Endothelial cell of umbilical vein (primary cell): ENCODE results near the gene RAX. TPM values are rescaled to one million over a fixed set of nuclear protein-coding genes. Genes with fewer than 3 reads are reported as not detected.

ENCODE experiments used
- BruUV-seq: library from RNA; stranded (reverse); fragments of 400-500 nt; replicated peaks from 2 replicates; lab custom pipeline; 2021; lab: Mats Ljungman, UMichigan
- CTCF ChIA-PET: fragments of 300-600, 350-600 bp; sonication (Branson Sonifier 250); formaldehyde crosslinking; loops from one replicate; lab custom pipeline; 2021; ENCODE audit warnings: antibody characterized with exemption, inconsistent platforms; lab: Charles Lee
- POLR2A ChIA-PET: fragments of 300-600, 350-600 bp; sonication (Branson Sonifier 250); formaldehyde crosslinking; loops from one replicate; lab custom pipeline; 2021; ENCODE audit warnings: antibody characterized with exemption, inconsistent platforms; lab: Charles Lee
- DNase-seq: peaks from one replicate; pipeline ENCODE4 v3.0.0-alpha.2; 2011; ENCODE audit warnings: low read depth, low spot score
- FAIRE-seq: peaks from 2 replicates; lab custom pipeline; 2011; peaks lifted over from hg19 to GRCh38; lab: Jason Lieb, UNC
- H2AFZ ChIP-seq: 2 replicates; pipeline ENCODE4 v1.6.0; 2012; ENCODE audit warnings: low read depth, low read length, control low read depth, inconsistent platforms
- H3K27ac ChIP-seq: 2 replicates; pipeline ENCODE4 v1.5.1; 2011; ENCODE audit warnings: low read depth, mild to moderate bottlenecking, control low read depth, low read length, moderate library complexity; ENCODE audit not compliant: insufficient read depth
- H3K27me3 ChIP-seq, 2 experiments: 2 replicates each; pipeline versions ENCODE4 v1.6.0 to v1.6.1; 2011; ENCODE audit warnings: low read length in 2 of 2, mixed read lengths in 1 of 2; ENCODE audit not compliant: control insufficient read depth in 2 of 2, insufficient read depth in 2 of 2
- H3K36me3 ChIP-seq, 2 experiments: 2 replicates in 1 of 2; 3 replicates in 1 of 2; pipeline ENCODE4 v1.5.1; 2011; ENCODE audit warnings: low read length in 2 of 2, mild to moderate bottlenecking in 1 of 2, moderate library complexity in 1 of 2; ENCODE audit not compliant: control insufficient read depth in 2 of 2, insufficient read depth in 2 of 2; ENCODE audit errors: extremely low read depth in 1 of 2
- H3K4me1 ChIP-seq: 3 replicates; pipeline ENCODE4 v1.5.1; 2011; ENCODE audit warnings: mild to moderate bottlenecking, low read length; ENCODE audit not compliant: control insufficient read depth, insufficient read depth; ENCODE audit errors: extremely low read depth
- H3K4me2 ChIP-seq: 2 replicates; pipeline ENCODE4 v1.6.1; 2011; ENCODE audit warnings: low read length, control low read depth, mixed read lengths; ENCODE audit not compliant: insufficient read depth
- H3K4me3 ChIP-seq, 3 experiments: fragments of 200-600 bp in 1 of 3; sonication (generic), shearing (Covaris generic) in 1 of 3; replicated peaks in 1 of 3; 2 replicates each; pipeline ENCODE4 v1.5.1; 2011 to 2016; ENCODE audit warnings: control low read depth in 3 of 3, low read length in 3 of 3, mild to moderate bottlenecking in 2 of 3, inconsistent platforms in 1 of 3, low read depth in 1 of 3, moderate library complexity in 1 of 3; ENCODE audit not compliant: insufficient read depth in 1 of 3
- H3K79me2 ChIP-seq: 2 replicates; pipeline ENCODE4 v1.6.0; 2012; ENCODE audit warnings: low read length, inconsistent platforms; ENCODE audit not compliant: control insufficient read depth, insufficient read depth
- H3K9ac ChIP-seq: replicated peaks from 2 replicates; pipeline ENCODE3; 2011; ENCODE audit warnings: low read length, control low read depth; ENCODE audit not compliant: insufficient read depth; ENCODE audit errors: extremely low read depth
- H3K9me1 ChIP-seq: replicated peaks from 3 replicates; pipeline ENCODE4 v1.6.0; 2011; ENCODE audit warnings: mild to moderate bottlenecking, low read length; ENCODE audit not compliant: control insufficient read depth, insufficient read depth; ENCODE audit errors: extremely low read depth
- H3K9me3 ChIP-seq: replicated peaks from 2 replicates; pipeline ENCODE4 v1.5.1; 2012; ENCODE audit warnings: low read length, inconsistent platforms; ENCODE audit not compliant: control insufficient read depth, insufficient read depth
- H4K20me1 ChIP-seq: replicated peaks from 2 replicates; pipeline ENCODE3; 2011; ENCODE audit warnings: mild to moderate bottlenecking, low read length; ENCODE audit not compliant: control insufficient read depth, insufficient read depth; ENCODE audit errors: extremely low read depth
- EZH2 ChIP-seq: IDR thresholded peaks from 2 replicates; pipeline ENCODE4 v1.6.1; 2012; ENCODE audit warnings: borderline replicate concordance, low read depth, mild to moderate bottlenecking, moderate library complexity, low read length, inconsistent platforms; ENCODE audit not compliant: severe bottlenecking
- FOS ChIP-seq: IDR thresholded peaks from 2 replicates; pipeline ENCODE4 v1.6.1; 2011; ENCODE audit warnings: mild to moderate bottlenecking, low read length, moderate library complexity, borderline replicate concordance; ENCODE audit not compliant: insufficient read depth
- MYC ChIP-seq: IDR thresholded peaks from one replicate; pipeline ENCODE4 v1.6.1; 2011; ENCODE audit warnings: mild to moderate bottlenecking, low read depth, low read length
- POLR2A ChIP-seq: IDR thresholded peaks from 2 replicates; pipeline ENCODE4 v1.6.1; 2012; ENCODE audit warnings: low read depth, mild to moderate bottlenecking, control low read depth, low read length
- POLR2AphosphoS5 ChIP-seq: IDR thresholded peaks from 2 replicates; pipeline ENCODE4 v1.6.1; 2012; ENCODE audit warnings: low read depth, mild to moderate bottlenecking, control low read depth, low read length, moderate library complexity; ENCODE audit not compliant: insufficient read depth
- dilution Hi-C: fragments of 300-500 bp; cut with MboI; formaldehyde crosslinking; loops from one replicate; pipeline ENCODE4 v1.15.0; 2019; ENCODE audit warnings: low sequenced_read_pairs; ENCODE audit not compliant: extremely low pct_ligation_motif_present
- intact Hi-C: fragments of 100-400 bp; cut with micrococcal nuclease; formaldehyde crosslinking; loops from one replicate; pipeline ENCODE4 v1.10.0; 2022
- polyA plus RNA-seq, 4 experiments: library from polyadenylated mRNA; depleted of rRNA in 3 of 4; stranded (reverse) in 3 of 4; unstranded in 1 of 4; fragments of >200 nt; gene quantifications; 2 replicates each; pipeline versions ENCODE4 v1.2.1 to v1.2.3, GENCODE V29; 2011 to 2012; ENCODE audit warnings: missing spikeins in 1 of 4
- total RNA-seq: library from RNA; stranded (reverse); gene quantifications from 2 replicates; pipeline ENCODE4 v1.2.3, GENCODE V29; 2021

The RAX gene
- total and polyA plus RNA-seq, 2 donors (not counting 3 experiments of a cell fraction or from before 2014, with no cell fraction given) = not detected

DNA sequence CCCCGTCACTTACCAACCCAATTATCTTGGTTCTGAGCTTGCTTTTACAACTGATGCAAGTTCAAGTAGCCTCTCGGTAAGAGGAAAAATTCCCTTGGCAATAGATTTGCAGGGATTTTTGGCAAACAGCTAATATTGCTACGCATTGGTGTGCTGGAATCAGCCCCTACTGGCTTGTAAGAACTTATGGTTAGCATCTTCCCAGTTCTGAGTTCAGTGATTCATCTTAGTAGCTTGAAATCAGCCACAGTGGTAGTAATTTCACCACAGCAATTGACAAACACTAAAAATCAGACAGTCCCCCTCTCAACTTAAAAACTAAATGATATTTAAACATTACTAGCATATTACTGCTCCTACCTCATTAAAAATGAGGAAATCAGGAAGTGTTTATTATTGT, 5.9 kb upstream of the RAX start:
- H3K4me1 ChIP-seq = no peaks in the 10 kb centered on the region
- H3K9ac ChIP-seq = no peak overlapping the region
- no peaks in the 10 kb centered on the region for H3K9me3 ChIP-seq
- H4K20me1 ChIP-seq = no peaks in the 10 kb centered on the region
- no peak overlapping the region for H2AFZ ChIP-seq
- no peak for FAIRE-seq
- no peak overlapping the region for H3K4me2 ChIP-seq
- DNase-seq = no peak
- H3K79me2 ChIP-seq = no peaks in the 10 kb centered on the region
- H3K9me1 ChIP-seq = no peaks in the 10 kb centered on the region
- BruUV-seq = no TSS peak
- TF ChIP-seq POLR2A (no peak), FOS (no peak), POLR2AphosphoS5 (no peak)
- intact Hi-C loops = no loop called here
- H3K4me3 ChIP-seq = no peak overlapping the region
- H3K27ac ChIP-seq = no peak overlapping the region
- H3K27me3 ChIP-seq = peaks cover 33 to 43% of the 10 kb centered on the region in 2 experiments
- ChIA-PET POLR2A (no interaction called here), CTCF (no interaction called here)
- dilution Hi-C loops = no loop called here
- no peaks in the 10 kb centered on the region for H3K36me3 ChIP-seq

DNA sequence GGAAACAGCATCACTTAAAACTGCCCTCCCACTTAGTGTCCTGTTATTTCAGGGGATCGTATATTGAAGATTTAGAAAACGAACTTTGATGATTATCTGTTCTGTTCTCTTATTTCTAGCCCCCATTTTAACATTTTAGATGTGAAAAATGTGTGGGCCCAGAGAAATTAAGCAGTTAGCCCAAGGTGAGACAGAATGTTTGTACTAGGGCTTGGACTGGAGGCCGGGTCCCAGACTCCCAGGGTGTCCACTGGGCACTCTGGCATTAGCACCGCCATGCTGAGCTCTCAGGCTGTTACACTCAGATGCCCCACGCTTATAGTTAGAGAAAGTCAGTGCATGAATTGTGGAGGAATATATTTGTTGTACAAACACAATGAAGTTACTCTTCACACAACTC, 5.5 kb upstream of the RAX start:
- no peaks in the 10 kb centered on the region for H3K4me1 ChIP-seq
- DNase-seq = no peak
- H3K4me2 ChIP-seq = no peak overlapping the region
- peaks cover 37 to 47% of the 10 kb centered on the region in 2 experiments for H3K27me3 ChIP-seq
- H3K36me3 ChIP-seq = no peaks in the 10 kb centered on the region
- no peaks in the 10 kb centered on the region for H3K9me3 ChIP-seq
- no peaks in the 10 kb centered on the region for H4K20me1 ChIP-seq
- no TSS peak for BruUV-seq
- ChIA-PET POLR2A (no interaction called here), CTCF (no interaction called here)
- intact Hi-C loops (no loop called here), dilution Hi-C loops (no loop called here)
- H3K9ac ChIP-seq = no peak overlapping the region
- no peak overlapping the region for H2AFZ ChIP-seq
- FAIRE-seq = no peak
- H3K27ac ChIP-seq = no peak overlapping the region
- H3K9me1 ChIP-seq = no peaks in the 10 kb centered on the region
- no peak for TF ChIP-seq EZH2
- TF ChIP-seq POLR2AphosphoS5 = no peak
- TF ChIP-seq POLR2A = no peak
- TF ChIP-seq MYC = no peak
- no peaks in the 10 kb centered on the region for H3K79me2 ChIP-seq
- H3K4me3 ChIP-seq = no peak overlapping the region
